GM19240 (cell line): ENCODE measurements around the gene PLEKHG4.

Experiments used
- DNase-seq: peaks from one replicate; pipeline ENCODE4 v3.0.0; 2011; ENCODE audit warnings: low spot score; ENCODE audit not compliant: insufficient read length

The PLEKHG4 gene

DNA sequence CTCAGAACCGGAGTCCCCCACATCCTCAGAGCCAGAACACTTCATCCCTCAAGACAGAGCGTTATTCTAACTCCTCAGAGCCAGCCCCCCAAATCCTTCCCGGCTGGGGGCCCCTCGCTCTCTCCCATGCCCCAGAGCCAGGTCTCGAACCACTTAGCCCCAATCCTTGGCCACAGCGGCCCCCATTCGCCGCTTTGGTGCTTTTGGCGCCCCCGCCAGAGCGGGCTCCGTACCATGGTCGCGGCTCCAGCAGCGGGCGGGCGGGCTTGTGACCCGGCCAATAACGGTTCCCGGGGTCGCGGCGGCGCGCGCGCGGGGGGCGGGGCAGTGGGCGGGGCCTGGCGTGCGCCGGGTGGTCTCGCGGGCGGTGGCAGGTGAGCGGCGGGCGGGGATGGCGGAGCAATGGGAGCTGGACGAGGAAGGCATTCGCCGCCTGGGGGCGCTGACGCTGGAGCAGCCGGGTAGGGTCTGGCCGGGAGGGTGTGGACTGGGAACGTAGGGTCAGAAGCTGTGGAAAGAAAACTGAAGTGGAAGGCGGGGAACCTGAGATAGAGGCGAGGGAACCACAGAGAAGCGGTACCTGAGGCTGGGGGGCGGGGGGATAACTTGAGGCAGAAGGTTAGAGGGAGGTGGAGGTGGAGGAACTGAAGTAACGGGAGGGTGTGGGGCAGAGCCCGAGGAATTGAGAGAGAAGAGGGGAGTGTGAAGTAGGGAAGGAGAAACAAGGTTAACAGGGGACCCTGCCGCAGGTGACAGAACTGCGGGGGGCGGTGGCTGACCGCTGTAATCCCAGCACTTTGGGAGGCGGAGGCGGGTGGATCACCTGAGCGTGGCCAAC is 47.4 kb downstream of the PLEKHG4 start, which contains the start of the genes KCTD19 and LRRC36:
TSS of gene KCTD19 (minus strand) at position 270 of the 838 bp plus-strand sequence. CDS start at position 236, 34 bp downstream.
TSS of gene LRRC36 (plus strand) at position 344 of the 838 bp plus-strand sequence. CDS start at position 392, 48 bp downstream.
- no peak for DNase-seq

DNA sequence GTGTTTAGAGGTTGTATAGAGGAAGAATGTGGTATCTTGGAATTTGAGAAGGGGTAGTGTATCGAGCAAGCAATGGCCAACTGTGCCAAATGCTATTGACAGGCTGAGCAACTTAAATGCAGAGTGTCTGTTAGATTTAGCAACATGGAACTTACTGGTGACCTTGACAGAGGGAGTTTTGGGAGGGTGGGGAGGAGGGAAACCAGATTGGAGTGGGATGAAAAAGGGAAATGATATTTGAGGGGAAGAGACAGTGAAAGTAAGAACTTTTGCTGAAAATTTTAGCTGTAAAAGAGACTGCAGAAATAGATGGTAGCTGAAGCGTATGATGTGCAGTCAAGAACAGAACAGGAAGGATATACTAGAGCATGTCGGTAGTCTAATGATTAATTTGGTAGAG is 48.4 kb downstream of the PLEKHG4 start:
- DNase-seq, result no peak

DNA sequence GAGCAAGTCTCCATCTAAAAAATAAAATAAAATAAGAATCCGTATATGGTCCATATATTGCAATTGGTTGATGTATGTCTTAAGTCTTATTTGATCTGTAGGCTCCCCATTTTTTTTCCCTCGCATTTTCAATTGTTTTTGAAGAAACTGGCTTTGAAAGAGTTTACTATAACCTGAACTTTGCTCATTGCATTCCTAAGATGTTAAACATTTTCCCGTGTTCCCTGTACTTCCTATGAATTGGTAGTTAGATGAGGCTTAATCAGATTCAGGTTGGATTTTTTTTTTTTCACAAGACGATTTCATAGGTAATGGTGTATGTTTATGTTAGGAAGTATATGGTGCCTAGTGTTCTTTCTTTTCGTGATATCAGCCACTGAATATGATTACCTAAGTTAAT is 50.6 kb downstream of the PLEKHG4 start:
- no peak for DNase-seq

DNA sequence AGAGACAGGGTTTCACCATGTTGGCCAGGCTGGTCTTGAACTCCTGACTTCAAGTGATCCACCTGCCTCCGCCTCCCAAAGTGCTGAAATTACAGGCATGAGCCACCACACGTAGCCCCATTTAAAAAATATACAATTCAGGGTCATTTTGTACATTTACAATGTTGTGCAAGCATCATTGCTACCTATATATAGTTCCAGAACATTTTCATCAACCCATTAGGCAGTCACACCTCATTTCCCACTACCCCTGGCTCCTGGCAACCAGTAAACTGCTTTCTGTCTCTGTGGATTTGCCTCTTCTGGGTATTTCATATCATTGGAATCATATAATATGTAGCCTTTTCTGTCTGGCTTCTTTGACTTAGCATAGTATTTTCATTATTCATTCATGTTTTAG is 54.0 kb downstream of the PLEKHG4 start:
- no peak for DNase-seq

DNA sequence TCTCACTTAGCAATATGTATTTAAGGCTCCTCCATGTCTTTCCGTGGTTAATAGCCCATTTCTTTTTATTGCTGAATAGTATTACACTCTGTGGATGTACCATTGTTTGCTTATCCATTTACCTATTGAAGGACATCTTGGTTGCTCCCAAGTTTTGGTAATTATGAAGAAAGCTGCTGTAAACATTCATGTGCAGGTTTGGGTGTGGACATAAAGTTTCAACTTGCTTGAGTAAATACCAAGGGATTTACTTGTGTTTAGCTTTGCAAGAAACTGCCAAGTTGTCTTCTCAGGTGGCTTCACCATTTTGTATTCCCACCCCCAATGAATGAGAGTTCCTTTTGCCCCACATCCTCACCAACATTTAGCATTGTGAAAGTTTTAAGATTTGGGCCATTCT is 56.8 kb downstream of the PLEKHG4 start:
- DNase-seq, result no peak

DNA sequence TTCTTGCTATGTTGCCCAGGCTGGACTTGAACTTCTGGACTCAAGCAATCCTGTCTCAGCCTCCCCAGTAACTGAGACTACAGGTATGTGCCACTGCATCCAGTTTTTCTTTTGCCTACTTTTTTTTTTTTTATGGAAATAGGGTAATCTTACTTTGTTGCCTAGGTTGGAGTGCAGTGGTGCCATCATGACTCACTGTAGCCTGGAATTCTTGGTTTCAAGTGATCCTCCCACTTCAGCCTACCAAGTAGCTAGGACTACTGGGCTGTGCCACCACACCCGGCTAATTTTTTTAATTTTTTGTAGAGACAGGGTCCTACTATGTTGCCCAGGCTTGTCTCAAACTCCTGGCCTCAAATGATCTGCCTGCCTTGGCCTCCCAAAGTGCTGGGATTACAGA is 57.3 kb downstream of the PLEKHG4 start:
- DNase-seq, result no peak
